Measurements from ENCODE around the gene MMP23B.
A peak's percentile ranks its signal among the peaks of the same experiment; 100 is the strongest.

MMP23B gene

GRCh38 chr1:1677718-1678580 lies 46.0 kb downstream of the MMP23B start:
- TF ChIP-seq ZNF274 (IDR thresholded peaks at IDR 0.05; ENCODE audit: low read depth, low read length): no peak
- peak overlapping the region; percentile 4; the same call in 1 of the 2 replicates for H3K4me3 ChIP-seq (ENCODE audit: low read length)

GRCh38 chr1:1678581-1679380 lies 46.8 kb downstream of the MMP23B start:
- TF ChIP-seq ZNF274 (IDR thresholded peaks at IDR 0.05; ENCODE audit: low read depth, low read length): no peak

GRCh38 chr1:1680031-1680911 lies 48.3 kb downstream of the MMP23B start:
- no peak for TF ChIP-seq ZNF274 (IDR thresholded peaks at IDR 0.05; ENCODE audit: low read depth, low read length)
- no peak overlapping the region for H3K4me3 ChIP-seq (ENCODE audit: low read length)

More at GRCh38 chr1:1678581-1679380, 46.8 kb downstream of the MMP23B start:
- peak overlapping the region; percentile 4; the same call in 1 of the 2 replicates for H3K4me3 ChIP-seq (ENCODE audit: low read length)

GRCh38 chr1:1680912-1681273 lies 48.9 kb downstream of the MMP23B start:
- no peak overlapping the region for H3K4me3 ChIP-seq (ENCODE audit: low read length)
- no peak for TF ChIP-seq ZNF274 (IDR thresholded peaks at IDR 0.05; ENCODE audit: low read depth, low read length)

- TF ChIP-seq ZNF274 (IDR thresholded peaks at IDR 0.05; ENCODE audit: low read depth, low read length): no peak
- H3K4me3 ChIP-seq (ENCODE audit: low read length): no peak overlapping the region
Observed at GRCh38 chr1:1683104-1683905, 51.3 kb downstream of the MMP23B start.

Data from GM08714 (cell line).